Measurements from ENCODE around the gene DCAF11.
A peak's percentile ranks its signal among the peaks of the same experiment; 100 is the strongest.

The DCAF11 gene

GRCh38 chr14:24114532-24115421, at the start of gene DCAF11, which contains the start of gene NRL (continued):
- TF ChIP-seq PBX3 (CRISPR knock-in tag; IDR thresholded peaks at IDR 0.05) (peak; percentile 92; the same call in 1 of the 2 replicates), BCL11B (tag by site-specific recombination; IDR thresholded peaks at IDR 0.05; ENCODE audit: low read depth) (no peak), OVOL3 (tag by site-specific recombination; IDR thresholded peaks at IDR 0.05) (no peak), ZNF623 (tag by site-specific recombination; IDR thresholded peaks at IDR 0.05) (no peak)

- H3K9me3 ChIP-seq (ENCODE audit: control insufficient read depth, insufficient read depth, low read depth, low read length), result no peaks in the 10 kb centered on the region
- POLR2A ChIA-PET, result no interaction called here
- H3K27ac ChIP-seq (ENCODE audit: extremely low read depth, low read depth, low read length), result no peak overlapping the region
- no peak for TF ChIP-seq ZNF560 (tag by site-specific recombination; IDR thresholded peaks at IDR 0.05; ENCODE audit: borderline replicate concordance)
- no peak for TF ChIP-seq ZSCAN18 (tag by site-specific recombination; IDR thresholded peaks at IDR 0.05)
- TF ChIP-seq ZNF558 (tag by site-specific recombination; IDR thresholded peaks at IDR 0.05), result no peak
- no peak for TF ChIP-seq GLI2 (tag by site-specific recombination; IDR thresholded peaks at IDR 0.05; ENCODE audit: borderline replicate concordance, low read depth)
- no peak for TF ChIP-seq KLF7 (tag by site-specific recombination; IDR thresholded peaks at IDR 0.05; ENCODE audit: borderline replicate concordance)
- TF ChIP-seq ZNF311 (tag by site-specific recombination; IDR thresholded peaks at IDR 0.05; ENCODE audit: borderline replicate concordance), result no peak
- TF ChIP-seq ZNF747 (tag by site-specific recombination; IDR thresholded peaks at IDR 0.05), result no peak
- no peak for TF ChIP-seq ZNF76 (tag by site-specific recombination; IDR thresholded peaks at IDR 0.05; ENCODE audit: borderline replicate concordance, low read depth)
- TF ChIP-seq ZBTB17 (tag by site-specific recombination; IDR thresholded peaks at IDR 0.05), result no peak
- TF ChIP-seq ZNF660 (tag by site-specific recombination; IDR thresholded peaks at IDR 0.05), result no peak
- no peak for TF ChIP-seq KLF9 (tag by site-specific recombination; IDR thresholded peaks at IDR 0.05; ENCODE audit: low read depth)
- no peak for TF ChIP-seq ZNF549 (tag by site-specific recombination; IDR thresholded peaks at IDR 0.05)
- no peak for TF ChIP-seq ZNF830 (tag by site-specific recombination; IDR thresholded peaks at IDR 0.05; ENCODE audit: low read depth)
- TF ChIP-seq ATF2 (tag by site-specific recombination; IDR thresholded peaks at IDR 0.05; ENCODE audit: low read depth), result no peak
- TF ChIP-seq ZNF146 (tag by site-specific recombination; IDR thresholded peaks at IDR 0.05), result no peak
- H3K36me3 ChIP-seq (ENCODE audit: control insufficient read depth in 2 of 2, insufficient read depth in 1 of 2, low read length in 2 of 2), result no peaks in the 10 kb centered on the region
- no peak overlapping the region for H3K4me3 ChIP-seq (ENCODE audit: low read depth, low read length)
- CTCF ChIA-PET, result interaction anchor here (0.5 to 1.7 kb wide), 4 partner anchors 13 to 49 kb away, joined by 3 to 7 read pairs (median 4); partner anchors contain the start of gene DCAF11
- no peaks in the 10 kb centered on the region for H3K4me1 ChIP-seq (ENCODE audit: control insufficient read depth, insufficient read depth, low read length)
These were observed 49.7 kb upstream of the DCAF11 start for GRCh38 chr14:24064856-24065255.

- Histone ChIP-seq H3K4me3 (ENCODE audit: low read depth, low read length) (no peak overlapping the region), H3K27ac (ENCODE audit: extremely low read depth, low read depth, low read length) (no peak overlapping the region), H3K9me3 (ENCODE audit: control insufficient read depth, insufficient read depth, low read depth, low read length) (no peaks in the 10 kb centered on the region), H3K4me1 (ENCODE audit: control insufficient read depth, insufficient read depth, low read length) (no peaks in the 10 kb centered on the region), H3K36me3 (ENCODE audit: control insufficient read depth in 2 of 2, insufficient read depth in 1 of 2, low read length in 2 of 2) (no peaks in the 10 kb centered on the region)
- TF ChIP-seq YY2 (tag by site-specific recombination; IDR thresholded peaks at IDR 0.05) (no peak), KLF9 (tag by site-specific recombination; IDR thresholded peaks at IDR 0.05; ENCODE audit: low read depth) (no peak), ZNF341 (tag by site-specific recombination; IDR thresholded peaks at IDR 0.05; ENCODE audit: low read depth) (peak; percentile 37; the same call in 1 of the 2 replicates)
- CTCF ChIA-PET, result interaction anchor here (1.5 to 1.7 kb wide), 2 partner anchors 25 to 43 kb away, joined by 5 to 7 read pairs; no protein-coding TSS in a partner anchor
- POLR2A ChIA-PET, result no interaction called here
These were observed 49.2 kb upstream of the DCAF11 start for GRCh38 chr14:24065408-24065807.
